T-helper 2 cell treated with Interferon-gamma antibody and Interleukin-4, amounts not matched to agents 5 μg/mL and 100 μg/mL, for 36 hours (primary cell): Measurements from ENCODE around the gene BHLHE41.

Experiments used
- DNase-seq: peaks from one replicate; pipeline ENCODE4 v3.0.0; 2021; ENCODE audit warnings: low spot score
- H3K27ac Mint-ChIP-seq: one replicate; pipeline ENCODE4 v1.8.0; 2021; ENCODE audit warnings: mild to moderate bottlenecking, mixed read lengths
- H3K27me3 Mint-ChIP-seq: one replicate; pipeline ENCODE4 v1.8.0; 2021; ENCODE audit warnings: low read depth, mixed read lengths
- H3K36me3 Mint-ChIP-seq: one replicate; pipeline ENCODE4 v1.8.0; 2021; ENCODE audit warnings: low read depth, mixed read lengths
- H3K4me1 Mint-ChIP-seq: one replicate; pipeline ENCODE4 v1.8.0; 2021; ENCODE audit warnings: low read depth, mixed read lengths
- H3K4me3 Mint-ChIP-seq: one replicate; pipeline ENCODE4 v1.8.0; 2022; ENCODE audit warnings: mild to moderate bottlenecking, moderate library complexity, mixed read lengths
- H3K9me3 Mint-ChIP-seq: one replicate; pipeline ENCODE4 v1.8.0; 2021; ENCODE audit warnings: mixed read lengths

Gene BHLHE41

GRCh38 chr12:26150736-26151450 lies 26.1 kb upstream of the BHLHE41 start:
- Mint-ChIP-seq H3K36me3 (no peaks in the 10 kb centered on the region), H3K27me3 (peaks cover 9% of the 10 kb centered on the region), H3K9me3 (no peaks in the 10 kb centered on the region), H3K27ac (no peak overlapping the region), H3K4me1 (no peaks in the 10 kb centered on the region), H3K4me3 (no peak overlapping the region)
- no peak for DNase-seq

- H3K4me3 Mint-ChIP-seq: no peak overlapping the region
These were observed 25.2 kb upstream of the BHLHE41 start for GRCh38 chr12:26149968-26150500.

GRCh38 chr12:26148291-26148690 lies 23.5 kb upstream of the BHLHE41 start:
- Mint-ChIP-seq H3K36me3 (no peaks in the 10 kb centered on the region), H3K4me1 (no peaks in the 10 kb centered on the region), H3K27ac (no peak overlapping the region), H3K27me3 (peaks cover 11% of the 10 kb centered on the region), H3K9me3 (no peaks in the 10 kb centered on the region), H3K4me3 (no peak overlapping the region)
- DNase-seq: no peak

More at GRCh38 chr12:26149968-26150500, 25.2 kb upstream of the BHLHE41 start:
- H3K27ac Mint-ChIP-seq: no peak overlapping the region
- H3K27me3 Mint-ChIP-seq: peaks cover 9% of the 10 kb centered on the region
- H3K36me3 Mint-ChIP-seq: no peaks in the 10 kb centered on the region
- H3K4me1 Mint-ChIP-seq: no peaks in the 10 kb centered on the region
- no peak for DNase-seq
- no peaks in the 10 kb centered on the region for H3K9me3 Mint-ChIP-seq

- H3K4me1 Mint-ChIP-seq: no peaks in the 10 kb centered on the region
These were observed 18.5 kb upstream of the BHLHE41 start for GRCh38 chr12:26143291-26143690.

GRCh38 chr12:26138860-26139259 lies 14.0 kb upstream of the BHLHE41 start:
- Mint-ChIP-seq H3K4me3 (no peak overlapping the region), H3K27ac (no peak overlapping the region), H3K27me3 (peaks cover 11% of the 10 kb centered on the region), H3K36me3 (no peaks in the 10 kb centered on the region), H3K4me1 (no peaks in the 10 kb centered on the region), H3K9me3 (no peaks in the 10 kb centered on the region)
- DNase-seq: no peak

More at GRCh38 chr12:26143291-26143690, 18.5 kb upstream of the BHLHE41 start:
- DNase-seq: no peak
- Mint-ChIP-seq H3K9me3 (no peaks in the 10 kb centered on the region), H3K4me3 (no peak overlapping the region), H3K36me3 (no peaks in the 10 kb centered on the region), H3K27ac (no peak overlapping the region), H3K27me3 (peaks cover 7% of the 10 kb centered on the region)

- Mint-ChIP-seq H3K36me3 (no peaks in the 10 kb centered on the region), H3K4me1 (no peaks in the 10 kb centered on the region), H3K9me3 (no peaks in the 10 kb centered on the region), H3K4me3 (no peak overlapping the region), H3K27me3 (peaks cover 23% of the 10 kb centered on the region), H3K27ac (no peak overlapping the region)
- no peak for DNase-seq
These were observed 11.9 kb upstream of the BHLHE41 start for GRCh38 chr12:26136688-26137087.

- H3K27ac Mint-ChIP-seq: no peak overlapping the region
- H3K9me3 Mint-ChIP-seq: no peaks in the 10 kb centered on the region
- H3K27me3 Mint-ChIP-seq: peaks cover 31% of the 10 kb centered on the region
- no peak for DNase-seq
- no peak overlapping the region for H3K4me3 Mint-ChIP-seq
- H3K4me1 Mint-ChIP-seq: peaks cover 1% of the 10 kb centered on the region
- H3K36me3 Mint-ChIP-seq: no peaks in the 10 kb centered on the region
These were observed 10.7 kb upstream of the BHLHE41 start for GRCh38 chr12:26135571-26135970.

- Mint-ChIP-seq H3K9me3 (no peaks in the 10 kb centered on the region), H3K36me3 (no peaks in the 10 kb centered on the region), H3K27me3 (peaks cover 35% of the 10 kb centered on the region), H3K4me1 (peaks cover 2% of the 10 kb centered on the region), H3K4me3 (no peak overlapping the region), H3K27ac (no peak overlapping the region)
- DNase-seq: no peak
These were observed 10.2 kb upstream of the BHLHE41 start for GRCh38 chr12:26135010-26135420.

GRCh38 chr12:26134540-26134939 lies 9.7 kb upstream of the BHLHE41 start:
- Mint-ChIP-seq H3K27ac (no peak overlapping the region), H3K9me3 (no peaks in the 10 kb centered on the region), H3K4me3 (no peak overlapping the region), H3K36me3 (no peaks in the 10 kb centered on the region), H3K27me3 (peaks cover 39% of the 10 kb centered on the region), H3K4me1 (peaks cover 2% of the 10 kb centered on the region)
- DNase-seq: no peak

- H3K27ac Mint-ChIP-seq: no peak overlapping the region
- no peaks in the 10 kb centered on the region for H3K36me3 Mint-ChIP-seq
- H3K4me1 Mint-ChIP-seq: peaks cover 2% of the 10 kb centered on the region
- no peaks in the 10 kb centered on the region for H3K9me3 Mint-ChIP-seq
- no peak overlapping the region for H3K4me3 Mint-ChIP-seq
- DNase-seq: no peak
- peaks cover 48% of the 10 kb centered on the region for H3K27me3 Mint-ChIP-seq
These were observed 8.7 kb upstream of the BHLHE41 start for GRCh38 chr12:26133521-26133920.

- no peaks in the 10 kb centered on the region for H3K9me3 Mint-ChIP-seq
- no peak for DNase-seq
- H3K27ac Mint-ChIP-seq: no peak overlapping the region
- H3K4me3 Mint-ChIP-seq: no peak overlapping the region
- peaks cover 54% of the 10 kb centered on the region for H3K27me3 Mint-ChIP-seq
- peaks cover 2% of the 10 kb centered on the region for H3K4me1 Mint-ChIP-seq
- H3K36me3 Mint-ChIP-seq: no peaks in the 10 kb centered on the region
These were observed 8.0 kb upstream of the BHLHE41 start for GRCh38 chr12:26132866-26133265.

GRCh38 chr12:26131936-26132335 lies 7.1 kb upstream of the BHLHE41 start:
- no peaks in the 10 kb centered on the region for H3K9me3 Mint-ChIP-seq
- no peaks in the 10 kb centered on the region for H3K36me3 Mint-ChIP-seq
- peaks cover 63% of the 10 kb centered on the region for H3K27me3 Mint-ChIP-seq
- no peak overlapping the region for H3K27ac Mint-ChIP-seq
- H3K4me1 Mint-ChIP-seq: peaks cover 2% of the 10 kb centered on the region
- no peak for DNase-seq
- no peak overlapping the region for H3K4me3 Mint-ChIP-seq

- Mint-ChIP-seq H3K4me3 (no peak overlapping the region), H3K9me3 (no peaks in the 10 kb centered on the region), H3K4me1 (peaks cover 2% of the 10 kb centered on the region), H3K36me3 (no peaks in the 10 kb centered on the region), H3K27me3 (peaks cover 75% of the 10 kb centered on the region), H3K27ac (no peak overlapping the region)
- no peak for DNase-seq
These were observed 5.9 kb upstream of the BHLHE41 start for GRCh38 chr12:26130728-26131127.

GRCh38 chr12:26128168-26128567 lies 3.3 kb upstream of the BHLHE41 start:
- Mint-ChIP-seq H3K9me3 (no peaks in the 10 kb centered on the region), H3K4me1 (peaks cover 14% of the 10 kb centered on the region), H3K4me3 (no peak overlapping the region), H3K36me3 (no peaks in the 10 kb centered on the region), H3K27me3 (peaks cover 83% of the 10 kb centered on the region), H3K27ac (no peak overlapping the region)
- no peak for DNase-seq

- Mint-ChIP-seq H3K4me3 (peak overlapping the region; percentile 0), H3K36me3 (no peaks in the 10 kb centered on the region), H3K27ac (no peak overlapping the region), H3K27me3 (peaks cover 81% of the 10 kb centered on the region), H3K9me3 (no peaks in the 10 kb centered on the region), H3K4me1 (peaks cover 18% of the 10 kb centered on the region)
- DNase-seq: no peak
These were observed 2.6 kb upstream of the BHLHE41 start for GRCh38 chr12:26127404-26127803.
